ENCODE results near the gene LHCGR. TPM values are rescaled to one million over a fixed set of nuclear protein-coding genes. Genes with fewer than 3 reads are reported as not detected.

Gene LHCGR
- polyA plus RNA-seq, 1 donor from 2014 or later, result not detected

DNA sequence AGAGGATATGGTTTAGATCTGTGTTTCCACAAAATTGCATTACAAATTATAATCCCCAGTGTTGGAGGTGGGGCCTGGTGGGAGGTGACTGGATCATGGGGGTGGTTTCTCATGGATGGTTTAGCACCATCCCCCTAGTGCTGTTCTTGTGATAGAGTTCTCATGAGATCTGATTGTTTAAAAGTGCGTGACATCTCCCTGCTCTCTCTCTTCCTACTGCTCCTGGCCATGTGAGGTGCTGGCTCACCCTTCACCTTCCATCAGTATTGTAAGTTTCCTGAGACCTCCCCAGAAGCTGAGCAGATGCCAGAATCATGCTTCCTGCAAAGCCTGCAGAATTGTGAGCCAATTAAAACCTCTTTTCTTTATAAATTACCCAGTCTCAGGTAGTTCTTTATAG is 33.1 kb downstream of the LHCGR start:
- Histone ChIP-seq H3K27me3 (ENCODE audit: insufficient read depth, low read depth, low read length) (no peaks in the 10 kb centered on the region), H3K9me3 (ENCODE audit: low read length) (no peaks in the 10 kb centered on the region), H2AFZ (ENCODE audit: low read depth, low read length) (no peak overlapping the region), H3K9me2 (ENCODE audit: insufficient read depth, low read length) (no peaks in the 10 kb centered on the region), H3K4me3 (ENCODE audit: low read length) (no peak overlapping the region), H3K79me2 (replicated peaks; ENCODE audit: insufficient read depth, low read length) (no peaks in the 10 kb centered on the region), H3K36me3 (ENCODE audit: insufficient read depth, low read length) (no peaks in the 10 kb centered on the region), H3K9ac (ENCODE audit: low read length) (no peak overlapping the region), H3F3A (ENCODE audit: insufficient read depth, low read length, poor library complexity, severe bottlenecking) (no peaks in the 10 kb centered on the region), H3K4me2 (ENCODE audit: low read length) (no peak overlapping the region), H4K20me1 (ENCODE audit: insufficient read depth) (no peaks in the 10 kb centered on the region), H3K27ac (ENCODE audit: low read length) (no peak overlapping the region)
- TF ChIP-seq MXI1 (conservative IDR thresholded peaks at IDR 0.05; ENCODE audit: poor library complexity, severe bottlenecking) (no peak), SMC3 (conservative IDR thresholded peaks at IDR 0.05; ENCODE audit: poor library complexity) (no peak), RAD21 (conservative IDR thresholded peaks at IDR 0.05) (no peak), EP300 (conservative IDR thresholded peaks at IDR 0.05; ENCODE audit: poor library complexity, severe bottlenecking) (no peak), TAF1 (IDR thresholded peaks at IDR 0.05; ENCODE audit: low read depth) (no peak), EZH2 (IDR thresholded peaks at IDR 0.05; ENCODE audit: borderline replicate concordance, insufficient read depth, low read length, poor library complexity, severe bottlenecking) (no peak), POLR2AphosphoS5 (IDR thresholded peaks at IDR 0.05) (no peak)
- TF ChIP-seq, protein P1, sequence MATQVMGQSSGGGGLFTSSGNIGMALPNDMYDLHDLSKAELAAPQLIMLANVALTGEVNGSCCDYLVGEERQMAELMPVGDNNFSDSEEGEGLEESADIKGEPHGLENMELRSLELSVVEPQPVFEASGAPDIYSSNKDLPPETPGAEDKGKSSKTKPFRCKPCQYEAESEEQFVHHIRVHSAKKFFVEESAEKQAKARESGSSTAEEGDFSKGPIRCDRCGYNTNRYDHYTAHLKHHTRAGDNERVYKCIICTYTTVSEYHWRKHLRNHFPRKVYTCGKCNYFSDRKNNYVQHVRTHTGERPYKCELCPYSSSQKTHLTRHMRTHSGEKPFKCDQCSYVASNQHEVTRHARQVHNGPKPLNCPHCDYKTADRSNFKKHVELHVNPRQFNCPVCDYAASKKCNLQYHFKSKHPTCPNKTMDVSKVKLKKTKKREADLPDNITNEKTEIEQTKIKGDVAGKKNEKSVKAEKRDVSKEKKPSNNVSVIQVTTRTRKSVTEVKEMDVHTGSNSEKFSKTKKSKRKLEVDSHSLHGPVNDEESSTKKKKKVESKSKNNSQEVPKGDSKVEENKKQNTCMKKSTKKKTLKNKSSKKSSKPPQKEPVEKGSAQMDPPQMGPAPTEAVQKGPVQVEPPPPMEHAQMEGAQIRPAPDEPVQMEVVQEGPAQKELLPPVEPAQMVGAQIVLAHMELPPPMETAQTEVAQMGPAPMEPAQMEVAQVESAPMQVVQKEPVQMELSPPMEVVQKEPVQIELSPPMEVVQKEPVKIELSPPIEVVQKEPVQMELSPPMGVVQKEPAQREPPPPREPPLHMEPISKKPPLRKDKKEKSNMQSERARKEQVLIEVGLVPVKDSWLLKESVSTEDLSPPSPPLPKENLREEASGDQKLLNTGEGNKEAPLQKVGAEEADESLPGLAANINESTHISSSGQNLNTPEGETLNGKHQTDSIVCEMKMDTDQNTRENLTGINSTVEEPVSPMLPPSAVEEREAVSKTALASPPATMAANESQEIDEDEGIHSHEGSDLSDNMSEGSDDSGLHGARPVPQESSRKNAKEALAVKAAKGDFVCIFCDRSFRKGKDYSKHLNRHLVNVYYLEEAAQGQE (IDR thresholded peaks at IDR 0.05; ENCODE audit: borderline replicate concordance), result no peak
- TF ChIP-seq, protein P2, sequence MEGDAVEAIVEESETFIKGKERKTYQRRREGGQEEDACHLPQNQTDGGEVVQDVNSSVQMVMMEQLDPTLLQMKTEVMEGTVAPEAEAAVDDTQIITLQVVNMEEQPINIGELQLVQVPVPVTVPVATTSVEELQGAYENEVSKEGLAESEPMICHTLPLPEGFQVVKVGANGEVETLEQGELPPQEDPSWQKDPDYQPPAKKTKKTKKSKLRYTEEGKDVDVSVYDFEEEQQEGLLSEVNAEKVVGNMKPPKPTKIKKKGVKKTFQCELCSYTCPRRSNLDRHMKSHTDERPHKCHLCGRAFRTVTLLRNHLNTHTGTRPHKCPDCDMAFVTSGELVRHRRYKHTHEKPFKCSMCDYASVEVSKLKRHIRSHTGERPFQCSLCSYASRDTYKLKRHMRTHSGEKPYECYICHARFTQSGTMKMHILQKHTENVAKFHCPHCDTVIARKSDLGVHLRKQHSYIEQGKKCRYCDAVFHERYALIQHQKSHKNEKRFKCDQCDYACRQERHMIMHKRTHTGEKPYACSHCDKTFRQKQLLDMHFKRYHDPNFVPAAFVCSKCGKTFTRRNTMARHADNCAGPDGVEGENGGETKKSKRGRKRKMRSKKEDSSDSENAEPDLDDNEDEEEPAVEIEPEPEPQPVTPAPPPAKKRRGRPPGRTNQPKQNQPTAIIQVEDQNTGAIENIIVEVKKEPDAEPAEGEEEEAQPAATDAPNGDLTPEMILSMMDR (IDR thresholded peaks at IDR 0.05; ENCODE audit: poor library complexity, severe bottlenecking), result no peak

GRCh38 chr2:48721158-48721557 is 34.4 kb downstream of the LHCGR start:
- H3K27me3 ChIP-seq (ENCODE audit: insufficient read depth, low read depth, low read length), result no peaks in the 10 kb centered on the region
- H2AFZ ChIP-seq (ENCODE audit: low read depth, low read length), result no peak overlapping the region
- no peaks in the 10 kb centered on the region for H3F3A ChIP-seq (ENCODE audit: insufficient read depth, low read length, poor library complexity, severe bottlenecking)
- H3K27ac ChIP-seq (ENCODE audit: low read length), result no peak overlapping the region
- no peaks in the 10 kb centered on the region for H3K9me2 ChIP-seq (ENCODE audit: insufficient read depth, low read length)
- no peaks in the 10 kb centered on the region for H3K9me3 ChIP-seq (ENCODE audit: low read length)
- H3K36me3 ChIP-seq (ENCODE audit: insufficient read depth, low read length), result no peaks in the 10 kb centered on the region
- H3K9ac ChIP-seq (ENCODE audit: low read length), result no peak overlapping the region
- H4K20me1 ChIP-seq (ENCODE audit: insufficient read depth), result no peaks in the 10 kb centered on the region
- H3K4me2 ChIP-seq (ENCODE audit: low read length), result no peak overlapping the region
- TF ChIP-seq RAD21 (conservative IDR thresholded peaks at IDR 0.05) (no peak), SMC3 (conservative IDR thresholded peaks at IDR 0.05; ENCODE audit: poor library complexity) (no peak), TAF1 (IDR thresholded peaks at IDR 0.05; ENCODE audit: low read depth) (no peak), MXI1 (conservative IDR thresholded peaks at IDR 0.05; ENCODE audit: poor library complexity, severe bottlenecking) (no peak), EP300 (conservative IDR thresholded peaks at IDR 0.05; ENCODE audit: poor library complexity, severe bottlenecking) (no peak), POLR2AphosphoS5 (IDR thresholded peaks at IDR 0.05) (no peak), EZH2 (IDR thresholded peaks at IDR 0.05; ENCODE audit: borderline replicate concordance, insufficient read depth, low read length, poor library complexity, severe bottlenecking) (no peak)
- TF ChIP-seq, protein P2 (IDR thresholded peaks at IDR 0.05; ENCODE audit: poor library complexity, severe bottlenecking), result no peak
- TF ChIP-seq, protein P1 (IDR thresholded peaks at IDR 0.05; ENCODE audit: borderline replicate concordance), result no peak
- no peak overlapping the region for H3K4me3 ChIP-seq (ENCODE audit: low read length)
- no peaks in the 10 kb centered on the region for H3K79me2 ChIP-seq (replicated peaks; ENCODE audit: insufficient read depth, low read length)

All from neural cell (in vitro differentiated cells).